Stimulated activated CD8-positive, alpha-beta memory T cell treated with anti-CD3 and anti-CD28 coated beads, Interleukin-7, amount 100 ng/mL, for 4 hours (primary cell): Measurements from ENCODE around the gene TPM4.

Source experiments
- DNase-seq, 2 donors: peaks; one replicate each; pipeline ENCODE4 v3.0.0-alpha.2; 2020; ENCODE audit warnings: low read depth in 2 of 2

The TPM4 gene

DNA sequence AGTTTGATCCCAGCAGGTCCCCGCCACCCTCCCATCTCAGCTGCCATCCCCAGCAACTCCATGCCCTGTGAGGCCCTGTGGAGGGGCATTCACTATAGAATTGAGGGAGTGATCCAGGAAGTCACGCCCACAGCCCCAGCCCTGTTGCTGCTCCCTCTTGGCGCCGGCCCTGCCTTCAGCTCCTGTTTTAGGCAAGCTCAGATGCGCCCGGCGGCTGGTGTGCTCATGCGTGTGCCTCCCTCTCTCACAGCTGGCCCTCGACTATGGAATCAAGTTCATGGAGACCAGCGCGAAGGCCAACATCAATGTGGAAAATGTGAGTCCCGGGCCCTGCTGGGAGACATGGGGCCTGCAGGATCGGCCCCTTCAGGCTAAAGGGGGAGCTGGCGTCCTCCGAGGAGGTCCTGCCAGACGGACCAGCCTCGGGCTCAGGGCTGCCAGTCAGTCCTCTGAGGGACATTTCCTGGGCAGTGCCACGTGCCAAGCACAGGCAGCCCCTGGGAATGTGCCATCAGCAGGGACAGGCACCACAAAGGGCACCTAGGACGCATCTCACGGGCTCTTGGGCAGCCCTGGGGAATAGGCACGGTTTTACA is 51.6 kb downstream of the TPM4 start:
- DNase-seq: no peak

DNA sequence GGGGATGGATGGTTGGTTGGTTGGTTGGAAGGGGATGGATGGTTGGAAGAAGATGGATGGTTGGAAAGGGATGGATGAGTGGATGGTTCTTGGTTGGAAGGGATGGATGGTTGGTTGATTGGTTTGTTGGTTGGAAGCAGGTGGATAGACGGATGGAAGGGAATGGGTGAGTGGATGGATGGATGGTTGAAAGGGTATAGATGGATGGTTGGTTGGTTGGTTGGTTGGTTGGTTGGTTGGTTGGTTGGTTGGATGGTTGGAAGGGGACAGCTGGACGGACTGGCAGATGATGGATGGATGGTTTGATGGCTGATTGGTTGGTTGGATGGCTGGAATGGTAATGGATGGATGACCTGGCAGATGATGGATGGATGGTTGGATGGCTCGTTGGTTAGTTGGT is 55.4 kb downstream of the TPM4 start:
- DNase-seq: no peak

DNA sequence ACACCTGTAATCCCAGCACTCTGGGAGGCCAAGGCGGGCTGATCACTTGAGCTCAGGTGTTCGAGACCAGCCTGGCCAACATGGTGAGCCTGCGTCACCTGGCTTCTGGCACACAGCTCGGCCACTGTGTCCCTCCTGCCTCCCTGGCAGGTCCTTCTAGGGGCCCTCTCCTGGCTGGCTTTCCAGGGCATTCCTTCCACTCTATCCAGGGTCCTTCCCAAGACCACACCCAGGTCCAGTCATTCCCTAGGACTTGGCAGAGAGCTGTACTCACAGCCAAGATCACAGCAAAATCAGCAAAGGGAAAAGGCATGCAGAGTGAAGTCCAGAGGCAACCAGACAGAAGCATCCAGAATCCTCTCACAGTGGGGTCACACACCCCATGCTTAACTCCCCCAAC is 57.5 kb downstream of the TPM4 start:
- DNase-seq: no peak

DNA sequence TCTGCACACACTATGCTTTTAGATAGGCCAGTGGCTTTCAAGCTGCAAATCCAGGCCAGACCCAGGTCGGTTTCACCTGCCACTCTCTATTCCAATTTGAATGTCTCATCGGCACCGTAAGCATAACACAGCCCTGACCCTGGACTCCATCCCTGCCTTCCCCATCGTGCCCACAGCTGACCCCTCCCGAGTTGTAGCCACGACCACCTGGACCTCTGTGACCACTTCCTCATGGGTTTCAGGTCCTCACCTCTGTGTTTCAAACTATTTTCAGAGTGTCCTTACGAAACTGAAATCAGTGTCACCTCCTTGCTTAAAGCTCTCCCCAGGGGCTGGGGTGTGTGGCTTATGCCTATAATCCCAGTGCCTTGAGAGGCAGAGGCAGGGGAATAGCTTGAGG is 58.2 kb downstream of the TPM4 start:
- no peak for DNase-seq

DNA sequence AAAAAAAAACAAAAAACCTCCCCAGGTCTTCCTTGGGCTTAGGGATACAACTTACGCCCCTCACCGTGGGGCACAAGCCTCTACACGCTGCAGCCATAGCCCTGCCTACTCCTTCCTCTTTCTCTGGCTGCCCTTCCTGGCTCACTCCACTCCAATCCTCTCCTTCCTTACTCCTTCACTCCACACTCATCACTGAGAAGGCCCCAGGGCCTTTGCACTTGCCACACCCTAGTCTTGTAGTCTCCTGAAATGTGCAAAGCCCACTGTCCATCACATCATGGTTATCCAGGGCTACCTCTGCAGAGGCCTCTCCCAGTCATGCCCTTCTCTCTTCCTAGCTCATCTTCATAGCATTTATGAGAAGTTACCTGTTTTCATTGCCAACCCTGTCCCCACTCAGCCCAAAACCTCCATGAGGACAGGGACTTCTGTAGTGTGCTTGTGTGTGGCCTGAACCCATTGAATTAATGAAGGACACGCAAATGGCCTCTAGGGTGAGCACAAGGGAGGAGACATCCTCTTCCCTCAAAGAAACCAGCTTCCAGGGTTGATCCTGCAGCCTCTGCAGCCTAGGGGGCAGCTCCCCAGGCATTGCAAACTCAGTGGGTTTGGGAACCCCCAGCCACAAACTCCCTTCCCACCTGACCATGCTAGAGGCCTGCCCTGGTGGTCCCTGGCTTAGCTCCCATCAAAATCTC is 59.3 kb downstream of the TPM4 start:
- DNase-seq: no peak

DNA sequence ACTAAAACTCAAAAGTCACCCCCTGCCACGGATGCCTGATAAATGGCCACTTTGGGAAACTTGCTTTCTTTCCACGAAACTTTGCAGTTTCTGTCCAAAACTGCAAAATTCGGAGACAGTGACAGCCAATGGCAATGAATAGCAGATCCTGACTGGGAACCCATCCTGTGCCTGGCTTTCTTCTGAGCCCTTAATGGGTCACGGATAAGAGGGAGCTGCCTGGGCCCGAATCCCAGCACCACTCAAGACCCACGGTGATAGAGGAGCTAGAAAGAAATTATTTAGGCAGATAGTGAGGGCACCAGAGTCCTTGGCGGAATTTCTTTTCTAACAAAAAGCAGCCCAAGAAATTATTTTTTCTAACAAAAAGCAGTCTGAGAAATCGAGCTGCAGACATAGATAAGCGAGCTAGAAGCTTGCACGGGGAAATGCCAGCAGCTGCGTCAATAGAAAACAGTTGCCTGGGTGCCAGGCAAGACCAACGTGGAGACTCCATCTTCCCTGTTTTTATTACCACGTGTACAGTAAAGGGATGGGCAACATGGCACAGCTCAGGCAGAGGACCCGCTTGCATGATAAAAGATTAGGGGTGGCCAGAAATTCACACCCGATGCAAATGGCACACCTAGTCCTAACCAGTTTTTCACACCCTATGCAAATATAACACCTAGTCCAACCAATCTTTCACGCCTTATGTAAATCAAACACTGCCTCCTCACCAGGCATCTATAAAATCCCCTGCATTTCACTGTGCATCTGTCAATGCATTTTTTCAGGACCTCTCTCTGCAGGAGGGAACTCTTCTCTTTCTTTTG is 60.1 kb downstream of the TPM4 start:
- DNase-seq: no peak

DNA sequence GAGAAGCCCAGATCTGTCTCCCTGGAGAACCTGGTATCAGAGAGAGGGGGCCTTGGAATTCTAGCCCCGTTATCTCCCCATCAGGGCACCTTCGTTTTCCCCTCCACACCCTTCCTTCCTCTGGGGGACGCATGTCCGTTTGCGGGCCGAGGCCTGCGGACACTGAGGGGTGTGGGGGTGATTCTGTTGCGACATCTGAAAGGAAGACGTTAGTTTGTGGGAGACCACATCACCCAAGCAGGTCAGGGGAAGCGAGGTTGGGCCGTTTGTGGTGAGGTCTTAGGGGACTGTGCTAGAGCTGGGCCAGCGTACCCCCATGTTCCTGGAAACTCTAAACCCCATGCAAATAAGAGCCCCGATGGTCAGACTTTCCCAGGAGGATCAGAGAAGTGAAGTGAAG is 63.5 kb downstream of the TPM4 start:
- DNase-seq: no peak

DNA sequence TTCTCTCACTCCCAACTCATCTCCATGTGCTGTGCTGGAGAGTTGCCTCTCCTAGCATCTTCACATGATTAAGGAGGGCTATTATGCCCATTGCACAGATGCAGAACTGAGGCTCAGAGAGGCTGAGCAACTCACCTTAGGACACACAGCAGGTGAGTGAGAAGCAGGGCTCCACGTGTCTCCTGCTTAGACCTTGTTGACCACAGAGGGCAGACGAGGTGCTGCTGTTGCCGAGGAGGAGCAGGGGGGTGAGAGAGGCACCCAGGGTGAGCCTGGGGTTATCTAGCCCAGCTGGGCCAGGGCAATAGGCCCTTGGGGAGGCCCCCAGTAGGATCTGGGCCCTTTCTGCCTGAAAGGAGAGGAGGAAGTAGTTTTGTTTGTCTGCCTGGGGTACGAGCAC is 64.7 kb downstream of the TPM4 start:
- DNase-seq: no peak

DNA sequence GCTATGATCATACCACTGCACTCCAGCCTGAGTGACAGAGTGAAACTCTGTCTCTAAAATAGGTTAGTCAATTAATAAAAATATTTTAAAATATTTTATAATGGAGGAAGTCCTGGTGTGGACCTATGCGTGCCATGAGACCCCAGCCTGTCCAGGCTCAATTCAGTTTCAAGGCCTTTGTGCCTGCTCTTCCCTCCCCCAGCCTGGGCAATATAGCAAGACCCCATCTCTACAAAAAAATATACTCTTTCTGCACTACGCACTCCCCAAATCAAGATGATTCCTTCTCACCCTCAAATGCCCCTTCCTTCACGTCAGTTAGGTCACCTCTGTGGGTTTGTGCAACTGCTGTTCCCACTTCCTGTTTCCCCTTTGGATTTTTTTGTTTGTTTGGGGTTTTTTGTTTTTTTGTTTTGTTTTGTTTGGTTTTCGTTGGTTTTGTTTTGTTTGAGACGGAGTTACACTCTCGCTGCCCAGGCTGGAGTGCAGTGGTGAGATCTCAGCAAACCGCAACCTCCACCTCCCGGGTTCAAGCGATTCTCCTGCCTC is 65.8 kb downstream of the TPM4 start:
- no peak for DNase-seq

DNA sequence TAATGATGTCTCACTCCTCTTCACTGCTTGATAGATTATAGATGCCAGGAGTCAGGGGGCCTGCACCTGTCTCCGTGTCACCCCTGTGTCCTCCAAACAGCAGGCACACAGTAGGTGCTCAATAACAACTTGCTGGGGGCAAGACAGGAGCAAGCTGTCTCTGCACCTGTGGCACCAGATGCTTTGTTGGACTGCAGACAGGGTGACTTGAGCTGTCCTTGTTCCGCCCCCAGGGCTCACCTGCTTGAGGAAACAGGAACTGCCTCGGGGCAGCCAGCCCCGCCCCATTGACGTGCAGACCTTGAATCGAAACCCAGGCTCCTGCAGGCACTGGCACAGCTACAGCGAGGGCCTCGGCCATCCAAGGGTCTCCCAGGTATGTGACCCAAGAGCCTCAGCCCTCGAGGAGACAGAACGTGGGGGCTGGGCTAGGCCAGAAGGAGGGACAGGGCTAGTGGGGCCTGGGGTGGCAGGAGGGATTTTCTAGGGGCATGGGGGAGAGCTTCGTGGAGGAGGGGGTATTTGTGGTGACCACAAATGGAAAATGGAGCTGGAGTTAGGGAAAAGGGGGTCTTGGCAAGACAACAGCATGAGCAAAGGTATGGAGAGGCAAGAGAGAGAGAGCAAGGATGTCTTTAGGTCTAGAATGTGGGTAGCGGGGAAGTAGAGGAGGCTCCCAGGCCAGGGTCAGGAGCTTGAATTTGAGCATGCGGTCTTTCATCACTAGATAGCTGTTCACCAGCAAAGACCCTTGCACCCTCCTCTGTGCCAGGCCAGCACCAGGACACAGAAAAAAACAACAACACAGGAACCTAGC is 67.3 kb downstream of the TPM4 start, which contains the start of gene HSH2D:
Gene HSH2D (plus strand): TSS at position 287 of the 817 bp plus-strand sequence. CDS start 5,066 bp downstream, outside the sequence.
- peak; percentile 70 for DNase-seq

DNA sequence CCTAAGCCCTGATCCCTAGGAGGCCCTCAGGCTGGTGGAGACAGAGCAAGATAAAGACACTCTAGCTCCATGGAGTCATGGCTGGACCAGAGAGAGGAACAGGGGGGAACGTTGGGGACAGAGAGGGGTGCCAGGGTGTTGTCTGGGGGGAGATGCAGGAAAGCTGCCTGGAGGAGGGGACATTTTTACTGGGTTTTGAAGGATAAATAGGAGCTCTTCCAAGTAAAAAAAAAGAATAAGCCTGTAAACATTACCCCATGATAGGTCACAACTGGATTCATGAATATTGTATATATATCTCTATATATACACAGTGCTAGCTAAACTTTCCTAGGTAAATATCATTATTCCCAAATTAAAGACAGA is 67.9 kb downstream of the TPM4 start:
- DNase-seq: no peak

DNA sequence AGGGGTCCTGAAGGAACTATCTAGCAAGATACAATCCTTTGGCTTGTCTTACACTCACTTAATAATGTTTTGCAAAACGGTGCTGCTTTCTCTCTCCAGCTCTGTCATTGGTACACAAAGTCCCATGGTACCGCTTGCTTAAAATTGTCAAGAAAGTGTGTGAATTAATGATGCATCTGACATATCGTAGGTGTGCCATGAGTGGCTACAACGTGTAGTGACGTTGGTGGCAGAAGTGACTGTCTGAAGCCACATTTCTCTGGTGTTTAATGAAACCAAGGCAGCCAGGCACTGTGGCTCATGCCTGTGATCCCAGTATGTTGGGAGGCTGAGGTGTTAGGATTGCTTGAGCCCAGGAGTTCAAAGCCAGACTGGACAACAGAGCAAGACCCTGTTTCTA is 69.8 kb downstream of the TPM4 start:
- no peak for DNase-seq

DNA sequence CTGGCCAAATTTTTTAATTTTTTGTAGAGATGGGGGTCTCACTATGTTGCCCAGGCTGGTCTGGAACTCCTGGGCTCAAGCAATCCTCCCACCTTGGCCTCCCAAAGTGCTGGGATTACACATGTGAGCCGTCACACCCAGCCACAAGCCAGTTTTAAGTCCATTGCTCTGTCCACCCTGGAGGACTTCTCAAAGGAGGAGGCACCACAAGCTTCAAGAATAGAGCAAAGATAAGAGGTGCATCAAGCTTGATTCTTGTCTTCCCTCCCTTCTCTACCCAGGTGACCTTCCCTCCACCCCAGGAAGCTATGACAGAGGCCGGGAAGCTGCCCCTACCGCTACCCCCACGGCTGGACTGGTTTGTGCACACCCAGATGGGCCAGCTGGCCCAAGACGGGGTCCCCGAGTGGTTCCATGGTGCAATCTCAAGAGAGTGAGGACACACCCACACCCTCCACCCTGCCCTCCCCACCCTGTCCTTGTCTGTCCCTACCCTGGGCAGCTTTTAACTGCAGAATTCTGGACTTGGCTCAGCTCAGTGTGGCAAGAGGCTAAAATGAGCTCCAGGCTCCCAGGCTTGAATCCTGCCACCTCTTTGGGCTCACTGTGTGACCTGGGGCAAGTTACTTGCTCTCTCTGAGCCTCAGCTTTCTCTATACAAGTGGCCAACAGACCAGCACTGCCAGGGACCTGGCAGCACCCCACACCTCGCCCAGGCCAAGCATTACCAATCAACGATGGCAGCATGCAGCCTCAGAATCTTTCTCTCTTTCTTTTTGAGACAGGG is 72.3 kb downstream of the TPM4 start:
- DNase-seq: no peak
